WERI-Rb-1 (cell line): ENCODE measurements around the gene GCH1.

Experiments
- DNase-seq: peaks from one replicate; pipeline ENCODE4 v3.0.0-alpha.2; 2020
- H3K27ac ChIP-seq: fragments of 250-450 bp; sonication (Bioruptor Pico); 2 replicates; pipeline ENCODE4 v1.5.1; 2020; ENCODE audit warnings: mild to moderate bottlenecking, moderate library complexity
- H3K27me3 ChIP-seq: fragments of 250-450 bp; sonication (Bioruptor Pico); 2 replicates; pipeline ENCODE4 v1.5.1; 2021; ENCODE audit warnings: mild to moderate bottlenecking, low read depth, moderate library complexity; ENCODE audit not compliant: insufficient read depth, severe bottlenecking
- H3K36me3 ChIP-seq: fragments of 250-450 bp; sonication (Bioruptor Pico); 2 replicates; pipeline ENCODE4 v1.5.1; 2020; ENCODE audit warnings: mild to moderate bottlenecking, moderate library complexity
- H3K4me3 ChIP-seq: 2 replicates; pipeline ENCODE4 v1.5.1; 2011; ENCODE audit warnings: low read depth, mild to moderate bottlenecking, control low read depth, low read length
- H3K9me3 ChIP-seq: fragments of 250-450 bp; sonication (Bioruptor Pico); 2 replicates; pipeline ENCODE4 v1.5.1; 2021; ENCODE audit warnings: mild to moderate bottlenecking, moderate library complexity; ENCODE audit not compliant: severe bottlenecking
- TF ChIP-seq, protein P1 (sequence below): IDR thresholded peaks from 2 replicates; pipeline ENCODE4 v1.5.1; 2011; ENCODE audit warnings: low read depth, mild to moderate bottlenecking, control low read depth, inconsistent platforms, low read length

Gene GCH1, protein sequence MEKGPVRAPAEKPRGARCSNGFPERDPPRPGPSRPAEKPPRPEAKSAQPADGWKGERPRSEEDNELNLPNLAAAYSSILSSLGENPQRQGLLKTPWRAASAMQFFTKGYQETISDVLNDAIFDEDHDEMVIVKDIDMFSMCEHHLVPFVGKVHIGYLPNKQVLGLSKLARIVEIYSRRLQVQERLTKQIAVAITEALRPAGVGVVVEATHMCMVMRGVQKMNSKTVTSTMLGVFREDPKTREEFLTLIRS

GRCh38 chr14:54902521-54903420 is at the start of gene GCH1:
GCH1 (minus strand) TSS chr14:54902826; CDS start chr14:54902663, 163 bp downstream.
- DNase-seq: peak; percentile 85
- Histone ChIP-seq H3K27ac (peak within 1 kb of the TSS; percentile 79), H3K4me3 (peak within 1 kb of the TSS; percentile 81)

GRCh38 chr14:54947230-54947629 is 44.6 kb upstream of the GCH1 start:
- DNase-seq: no peak
- TF ChIP-seq, protein P1, sequence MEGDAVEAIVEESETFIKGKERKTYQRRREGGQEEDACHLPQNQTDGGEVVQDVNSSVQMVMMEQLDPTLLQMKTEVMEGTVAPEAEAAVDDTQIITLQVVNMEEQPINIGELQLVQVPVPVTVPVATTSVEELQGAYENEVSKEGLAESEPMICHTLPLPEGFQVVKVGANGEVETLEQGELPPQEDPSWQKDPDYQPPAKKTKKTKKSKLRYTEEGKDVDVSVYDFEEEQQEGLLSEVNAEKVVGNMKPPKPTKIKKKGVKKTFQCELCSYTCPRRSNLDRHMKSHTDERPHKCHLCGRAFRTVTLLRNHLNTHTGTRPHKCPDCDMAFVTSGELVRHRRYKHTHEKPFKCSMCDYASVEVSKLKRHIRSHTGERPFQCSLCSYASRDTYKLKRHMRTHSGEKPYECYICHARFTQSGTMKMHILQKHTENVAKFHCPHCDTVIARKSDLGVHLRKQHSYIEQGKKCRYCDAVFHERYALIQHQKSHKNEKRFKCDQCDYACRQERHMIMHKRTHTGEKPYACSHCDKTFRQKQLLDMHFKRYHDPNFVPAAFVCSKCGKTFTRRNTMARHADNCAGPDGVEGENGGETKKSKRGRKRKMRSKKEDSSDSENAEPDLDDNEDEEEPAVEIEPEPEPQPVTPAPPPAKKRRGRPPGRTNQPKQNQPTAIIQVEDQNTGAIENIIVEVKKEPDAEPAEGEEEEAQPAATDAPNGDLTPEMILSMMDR: no peak
- H3K4me3 ChIP-seq: no peak overlapping the region
- H3K27me3 ChIP-seq: no peaks in the 10 kb centered on the region
- H3K27ac ChIP-seq: no peak overlapping the region
- H3K36me3 ChIP-seq: peaks cover 34% of the 10 kb centered on the region
- H3K9me3 ChIP-seq: no peaks in the 10 kb centered on the region

More at GRCh38 chr14:54902521-54903420, at the start of gene GCH1:
- peaks cover 2% of the 10 kb centered on the region; the same call in 1 of the 2 replicates for H3K36me3 ChIP-seq
- H3K27me3 ChIP-seq: no peaks in the 10 kb centered on the region
- H3K9me3 ChIP-seq: no peaks in the 10 kb centered on the region
- TF ChIP-seq, protein P1: peak; percentile 40

DNA sequence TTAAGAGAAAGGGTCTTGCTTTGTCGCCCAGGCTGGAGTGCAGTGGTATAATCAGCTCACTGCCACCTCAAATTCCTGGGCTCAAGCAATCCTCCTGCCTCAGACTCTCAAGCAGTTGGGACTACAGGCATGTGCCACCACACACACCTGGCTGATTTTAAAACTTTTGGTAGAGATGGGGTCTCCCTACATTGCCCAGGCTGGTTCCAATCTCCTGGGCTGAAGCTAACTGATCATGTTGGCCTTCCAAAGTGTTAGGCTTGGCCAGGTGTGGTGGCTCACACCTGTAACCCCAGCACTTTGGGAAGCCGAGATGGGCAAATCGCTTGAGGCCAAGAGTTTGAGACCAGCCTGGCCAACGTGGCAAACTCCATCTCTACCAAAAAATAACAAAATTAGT is 43.9 kb upstream of the GCH1 start:
- TF ChIP-seq, protein P1: no peak
- Histone ChIP-seq H3K27me3 (no peaks in the 10 kb centered on the region), H3K27ac (no peak overlapping the region), H3K36me3 (peaks cover 34% of the 10 kb centered on the region), H3K9me3 (no peaks in the 10 kb centered on the region), H3K4me3 (no peak overlapping the region)
- no peak for DNase-seq

DNA sequence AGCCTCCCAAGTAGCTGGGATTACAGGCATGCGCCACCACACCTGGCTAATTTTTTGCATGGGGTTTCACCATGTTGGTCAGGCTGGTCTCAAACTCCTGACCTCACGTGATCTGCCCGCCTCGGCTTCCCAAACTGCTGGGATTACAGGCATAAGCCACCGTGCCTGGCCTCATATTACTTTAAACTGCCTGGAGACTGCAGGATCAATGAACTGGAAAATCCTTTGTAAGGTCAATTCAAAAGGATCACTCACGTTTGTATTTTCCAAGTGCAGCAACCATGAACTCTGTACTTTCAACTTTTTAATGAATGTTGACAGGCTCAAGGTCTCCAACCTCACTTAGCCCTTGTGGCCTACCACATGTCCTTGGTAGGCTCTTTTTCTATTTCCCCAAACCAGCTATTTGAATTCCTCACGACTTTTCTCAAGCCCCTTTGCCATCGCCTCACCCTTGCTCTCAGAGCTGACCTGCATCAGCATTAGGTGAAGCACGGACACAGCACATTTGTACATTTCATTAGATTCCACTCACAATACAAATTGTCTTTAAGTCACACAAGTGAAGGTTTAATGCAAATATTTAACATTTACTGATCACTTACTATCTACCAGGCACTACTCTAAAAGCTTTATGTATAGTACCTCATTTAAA is 42.2 kb upstream of the GCH1 start:
- Histone ChIP-seq H3K27me3 (no peaks in the 10 kb centered on the region), H3K4me3 (no peak overlapping the region), H3K9me3 (no peaks in the 10 kb centered on the region), H3K36me3 (peaks cover 42% of the 10 kb centered on the region), H3K27ac (no peak overlapping the region)
- TF ChIP-seq, protein P1: no peak
- peak; percentile 63 for DNase-seq

GRCh38 chr14:54942913-54943312 is 40.3 kb upstream of the GCH1 start:
- DNase-seq: no peak
- Histone ChIP-seq H3K4me3 (no peak overlapping the region), H3K36me3 (peaks cover 40% of the 10 kb centered on the region), H3K27me3 (no peaks in the 10 kb centered on the region), H3K27ac (no peak overlapping the region), H3K9me3 (no peaks in the 10 kb centered on the region)
- TF ChIP-seq, protein P1: no peak
